Measurements from ENCODE around the gene KLHL14.

DNA sequence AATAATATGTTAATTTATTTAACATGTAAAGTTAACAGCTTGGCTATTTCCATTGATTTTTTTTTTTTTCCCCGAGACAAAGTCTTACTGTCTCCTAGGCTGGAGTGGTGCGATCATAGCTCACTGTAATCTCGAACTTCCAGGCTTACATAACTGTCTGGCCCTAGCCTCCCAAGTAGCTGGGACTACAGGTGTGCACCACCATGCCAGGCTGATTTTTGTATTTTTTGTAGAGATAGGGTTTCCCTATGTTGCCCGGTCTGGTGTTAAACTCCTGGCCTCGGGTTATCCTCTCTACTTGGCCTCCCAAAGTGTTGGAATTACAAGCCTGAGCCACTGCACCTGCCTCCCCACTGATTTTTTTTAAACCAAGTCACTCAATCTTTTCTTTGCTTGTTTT lies 32.5 kb upstream of the KLHL14 start:
- TF ChIP-seq, protein P1, sequence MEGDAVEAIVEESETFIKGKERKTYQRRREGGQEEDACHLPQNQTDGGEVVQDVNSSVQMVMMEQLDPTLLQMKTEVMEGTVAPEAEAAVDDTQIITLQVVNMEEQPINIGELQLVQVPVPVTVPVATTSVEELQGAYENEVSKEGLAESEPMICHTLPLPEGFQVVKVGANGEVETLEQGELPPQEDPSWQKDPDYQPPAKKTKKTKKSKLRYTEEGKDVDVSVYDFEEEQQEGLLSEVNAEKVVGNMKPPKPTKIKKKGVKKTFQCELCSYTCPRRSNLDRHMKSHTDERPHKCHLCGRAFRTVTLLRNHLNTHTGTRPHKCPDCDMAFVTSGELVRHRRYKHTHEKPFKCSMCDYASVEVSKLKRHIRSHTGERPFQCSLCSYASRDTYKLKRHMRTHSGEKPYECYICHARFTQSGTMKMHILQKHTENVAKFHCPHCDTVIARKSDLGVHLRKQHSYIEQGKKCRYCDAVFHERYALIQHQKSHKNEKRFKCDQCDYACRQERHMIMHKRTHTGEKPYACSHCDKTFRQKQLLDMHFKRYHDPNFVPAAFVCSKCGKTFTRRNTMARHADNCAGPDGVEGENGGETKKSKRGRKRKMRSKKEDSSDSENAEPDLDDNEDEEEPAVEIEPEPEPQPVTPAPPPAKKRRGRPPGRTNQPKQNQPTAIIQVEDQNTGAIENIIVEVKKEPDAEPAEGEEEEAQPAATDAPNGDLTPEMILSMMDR (IDR thresholded peaks at IDR 0.05) = no peak
- no peak for TF ChIP-seq EZH2 (IDR thresholded peaks at IDR 0.05; ENCODE audit: borderline replicate concordance, insufficient read depth, low read depth, low read length, poor library complexity, severe bottlenecking)
